Measurements from ENCODE around the gene CTNNBL1. TPM values are rescaled to one million over a fixed set of nuclear protein-coding genes. Genes with fewer than 3 reads are reported as not detected.

The CTNNBL1 gene
- total and polyA plus RNA-seq, 8 donors = 14.8 to 34.9 (median 21.3) TPM

- TF ChIP-seq, protein P1, sequence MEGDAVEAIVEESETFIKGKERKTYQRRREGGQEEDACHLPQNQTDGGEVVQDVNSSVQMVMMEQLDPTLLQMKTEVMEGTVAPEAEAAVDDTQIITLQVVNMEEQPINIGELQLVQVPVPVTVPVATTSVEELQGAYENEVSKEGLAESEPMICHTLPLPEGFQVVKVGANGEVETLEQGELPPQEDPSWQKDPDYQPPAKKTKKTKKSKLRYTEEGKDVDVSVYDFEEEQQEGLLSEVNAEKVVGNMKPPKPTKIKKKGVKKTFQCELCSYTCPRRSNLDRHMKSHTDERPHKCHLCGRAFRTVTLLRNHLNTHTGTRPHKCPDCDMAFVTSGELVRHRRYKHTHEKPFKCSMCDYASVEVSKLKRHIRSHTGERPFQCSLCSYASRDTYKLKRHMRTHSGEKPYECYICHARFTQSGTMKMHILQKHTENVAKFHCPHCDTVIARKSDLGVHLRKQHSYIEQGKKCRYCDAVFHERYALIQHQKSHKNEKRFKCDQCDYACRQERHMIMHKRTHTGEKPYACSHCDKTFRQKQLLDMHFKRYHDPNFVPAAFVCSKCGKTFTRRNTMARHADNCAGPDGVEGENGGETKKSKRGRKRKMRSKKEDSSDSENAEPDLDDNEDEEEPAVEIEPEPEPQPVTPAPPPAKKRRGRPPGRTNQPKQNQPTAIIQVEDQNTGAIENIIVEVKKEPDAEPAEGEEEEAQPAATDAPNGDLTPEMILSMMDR (IDR thresholded peaks at IDR 0.05) = no peak
- intact Hi-C loops (cut with DNase I) = no loop called here
- no peaks in the 10 kb centered on the region for H3K4me1 ChIP-seq
- FAIRE-seq (no peak), ATAC-seq (no peak), DNase-seq (no peak)
- no peak overlapping the region for H3K4me3 ChIP-seq
- H3K9me3 ChIP-seq = no peaks in the 10 kb centered on the region
- no peaks in the 10 kb centered on the region for H3K36me3 ChIP-seq
- H3K27me3 ChIP-seq = no peaks in the 10 kb centered on the region
- 89 to 94% methylated on average over 5 of the region's 5 CpGs for WGBS, 2 donors
- no peak overlapping the region for H3K27ac ChIP-seq
Observed at GRCh38 chr20:37863289-37863688, 169.5 kb downstream of the CTNNBL1 start.

- Histone ChIP-seq H3K27ac (no peak overlapping the region), H3K4me3 (no peak overlapping the region), H3K4me1 (no peaks in the 10 kb centered on the region), H3K27me3 (no peaks in the 10 kb centered on the region), H3K36me3 (no peaks in the 10 kb centered on the region), H3K9me3 (no peaks in the 10 kb centered on the region)
- FAIRE-seq (no peak), ATAC-seq (no peak), DNase-seq (no peak)
- TF ChIP-seq, protein P1 (IDR thresholded peaks at IDR 0.05) = no peak
- intact Hi-C loops (cut with DNase I) = no loop called here
- 78 to 79% methylated on average over 8 of the region's 8 CpGs for WGBS, 2 donors
Observed at GRCh38 chr20:37864298-37864697, 170.5 kb downstream of the CTNNBL1 start.

GRCh38 chr20:37866051-37866450 lies 172.2 kb downstream of the CTNNBL1 start:
- ATAC-seq (no peak), FAIRE-seq (no peak), DNase-seq (no peak)
- H3K9me3 ChIP-seq = no peaks in the 10 kb centered on the region
- no peaks in the 10 kb centered on the region for H3K36me3 ChIP-seq
- H3K27me3 ChIP-seq = no peaks in the 10 kb centered on the region
- H3K27ac ChIP-seq = no peak overlapping the region
- no peak overlapping the region for H3K4me3 ChIP-seq
- intact Hi-C loops (cut with DNase I) = no loop called here
- 92 to 97% methylated on average over 10 of the region's 10 CpGs for WGBS, 2 donors
- TF ChIP-seq, protein P1 (IDR thresholded peaks at IDR 0.05) = no peak
- no peaks in the 10 kb centered on the region for H3K4me1 ChIP-seq

- Histone ChIP-seq H3K4me3 (no peak overlapping the region), H3K9me3 (no peaks in the 10 kb centered on the region), H3K4me1 (no peaks in the 10 kb centered on the region), H3K27me3 (no peaks in the 10 kb centered on the region), H3K36me3 (peaks cover 0 to 9% (median 0%) of the 10 kb centered on the region in 3 donors), H3K27ac (no peak overlapping the region)
- WGBS, 2 donors = 83 to 87% methylated on average over 15 of the region's 15 CpGs
- no peak for ATAC-seq
- intact Hi-C loops (cut with DNase I) = no loop called here
- TF ChIP-seq, protein P1 (IDR thresholded peaks at IDR 0.05) = no peak
- no peak for FAIRE-seq
- DNase-seq = no peak
Observed at GRCh38 chr20:37867289-37868195, 173.7 kb downstream of the CTNNBL1 start.

DNA sequence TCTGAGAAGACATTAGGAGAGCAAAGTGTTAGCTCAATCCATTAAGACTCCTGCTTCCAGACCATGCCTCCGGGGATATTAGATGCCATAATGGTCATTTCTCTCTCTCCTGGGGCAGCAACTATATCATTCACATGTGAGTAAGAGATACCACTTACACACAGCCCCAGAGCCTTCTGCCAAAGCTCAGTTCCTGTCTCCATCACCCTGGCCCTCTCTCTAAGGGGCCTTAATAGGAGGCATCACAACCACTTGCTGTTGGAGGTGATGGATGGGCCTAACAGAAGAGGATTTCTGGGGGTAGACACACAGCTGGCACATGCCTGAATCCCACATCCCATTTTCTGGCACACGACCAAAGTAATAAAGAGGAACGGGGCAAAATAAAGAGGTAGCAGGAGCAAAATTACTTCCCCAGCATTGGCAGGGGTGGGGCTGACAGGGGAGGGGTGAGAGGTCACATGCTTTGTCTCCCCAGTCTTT lies 175.1 kb downstream of the CTNNBL1 start:
- no peaks in the 10 kb centered on the region for H3K9me3 ChIP-seq
- no peak overlapping the region for H3K4me3 ChIP-seq
- intact Hi-C loops (cut with DNase I) = no loop called here
- 72 to 79% methylated on average over 3 of the region's 3 CpGs for WGBS, 2 donors
- peaks cover 0 to 18% (median 0%) of the 10 kb centered on the region in 3 donors for H3K36me3 ChIP-seq
- DNase-seq (no peak), FAIRE-seq (no peak), ATAC-seq (no peak)
- no peaks in the 10 kb centered on the region for H3K4me1 ChIP-seq
- TF ChIP-seq, protein P1 (IDR thresholded peaks at IDR 0.05) = no peak
- no peak overlapping the region for H3K27ac ChIP-seq
- H3K27me3 ChIP-seq = no peaks in the 10 kb centered on the region
